Tibial nerve (tissue), 4 donors: ENCODE results near the gene RBM44.

Source experiments
- EP300 ChIP-seq, 2 donors: sonication (generic); formaldehyde crosslinking; IDR thresholded peaks; one replicate each; pipeline ENCODE4 v1.6.1; 2017; ENCODE audit warnings: antibody characterized with exemption in 2 of 2, mild to moderate bottlenecking in 1 of 2
- POLR2A ChIP-seq, 2 donors: fragments of 450-650 bp; IDR thresholded peaks; one replicate each; pipeline ENCODE4 v1.6.1; 2017; ENCODE audit warnings: antibody characterized with exemption in 2 of 2, mild to moderate bottlenecking in 2 of 2, moderate library complexity in 2 of 2
- TF ChIP-seq, protein P1 (sequence below), 5 experiments: fragments of 200-600 bp in 3 of 5; fragments of 450-650 bp in 2 of 5; sonication (generic) in 3 of 5; IDR thresholded peaks; one replicate each; pipeline ENCODE4 v1.5.1; 2016 to 2019; ENCODE audit warnings: antibody characterized with exemption in 5 of 5, mild to moderate bottlenecking in 3 of 5, moderate library complexity in 2 of 5

DNA sequence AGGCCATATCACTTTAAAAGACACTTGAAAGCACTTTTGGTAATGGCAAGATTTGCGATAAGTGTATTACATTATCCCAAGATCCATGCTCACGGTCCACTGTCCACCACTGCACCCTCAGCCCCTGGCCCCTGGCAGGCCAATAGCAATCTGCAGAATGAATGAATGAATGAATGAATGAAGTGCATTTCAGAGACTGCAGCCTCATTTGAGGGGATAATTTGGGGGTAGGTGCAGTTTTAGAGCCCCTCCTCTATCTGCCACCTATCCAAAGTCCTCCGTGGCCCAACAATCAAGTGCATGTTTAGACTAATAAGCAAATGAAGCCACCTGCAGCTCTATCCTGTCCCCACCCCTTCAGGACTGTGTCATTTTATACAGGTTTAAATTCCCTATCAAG lies 1.3 kb upstream of the RBM44 start:
- TF ChIP-seq, protein P1, sequence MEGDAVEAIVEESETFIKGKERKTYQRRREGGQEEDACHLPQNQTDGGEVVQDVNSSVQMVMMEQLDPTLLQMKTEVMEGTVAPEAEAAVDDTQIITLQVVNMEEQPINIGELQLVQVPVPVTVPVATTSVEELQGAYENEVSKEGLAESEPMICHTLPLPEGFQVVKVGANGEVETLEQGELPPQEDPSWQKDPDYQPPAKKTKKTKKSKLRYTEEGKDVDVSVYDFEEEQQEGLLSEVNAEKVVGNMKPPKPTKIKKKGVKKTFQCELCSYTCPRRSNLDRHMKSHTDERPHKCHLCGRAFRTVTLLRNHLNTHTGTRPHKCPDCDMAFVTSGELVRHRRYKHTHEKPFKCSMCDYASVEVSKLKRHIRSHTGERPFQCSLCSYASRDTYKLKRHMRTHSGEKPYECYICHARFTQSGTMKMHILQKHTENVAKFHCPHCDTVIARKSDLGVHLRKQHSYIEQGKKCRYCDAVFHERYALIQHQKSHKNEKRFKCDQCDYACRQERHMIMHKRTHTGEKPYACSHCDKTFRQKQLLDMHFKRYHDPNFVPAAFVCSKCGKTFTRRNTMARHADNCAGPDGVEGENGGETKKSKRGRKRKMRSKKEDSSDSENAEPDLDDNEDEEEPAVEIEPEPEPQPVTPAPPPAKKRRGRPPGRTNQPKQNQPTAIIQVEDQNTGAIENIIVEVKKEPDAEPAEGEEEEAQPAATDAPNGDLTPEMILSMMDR (IDR thresholded peaks at IDR 0.05): no peak
- TF ChIP-seq POLR2A (IDR thresholded peaks at IDR 0.05) (no peak), EP300 (IDR thresholded peaks at IDR 0.05) (no peak)
